ENCODE data around the gene LHCGR.
A peak's percentile ranks its signal among the peaks of the same experiment; 100 is the strongest.

LHCGR gene

DNA sequence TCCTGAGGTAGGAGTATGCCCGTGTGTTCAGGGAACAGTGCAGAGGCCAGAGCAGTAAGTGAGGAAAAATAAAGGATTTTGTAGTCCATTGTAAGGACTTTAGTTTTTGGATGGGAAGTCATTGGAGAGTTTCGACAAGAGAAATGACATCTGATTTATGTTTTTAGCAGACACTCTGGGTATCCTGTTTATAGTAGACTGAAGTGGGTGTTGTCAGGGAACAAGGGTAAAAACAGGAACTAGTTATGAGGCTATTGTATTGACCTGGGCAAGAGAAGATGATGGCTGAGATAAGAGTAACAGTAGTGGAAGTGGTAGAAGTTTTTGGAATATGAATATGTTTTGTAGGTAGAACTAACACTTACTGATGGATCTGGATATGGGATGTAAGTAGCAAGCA, 78.1 kb downstream of the LHCGR start:
- DNase-seq (ENCODE audit: low read depth), result no peak
- TF ChIP-seq, protein P1, sequence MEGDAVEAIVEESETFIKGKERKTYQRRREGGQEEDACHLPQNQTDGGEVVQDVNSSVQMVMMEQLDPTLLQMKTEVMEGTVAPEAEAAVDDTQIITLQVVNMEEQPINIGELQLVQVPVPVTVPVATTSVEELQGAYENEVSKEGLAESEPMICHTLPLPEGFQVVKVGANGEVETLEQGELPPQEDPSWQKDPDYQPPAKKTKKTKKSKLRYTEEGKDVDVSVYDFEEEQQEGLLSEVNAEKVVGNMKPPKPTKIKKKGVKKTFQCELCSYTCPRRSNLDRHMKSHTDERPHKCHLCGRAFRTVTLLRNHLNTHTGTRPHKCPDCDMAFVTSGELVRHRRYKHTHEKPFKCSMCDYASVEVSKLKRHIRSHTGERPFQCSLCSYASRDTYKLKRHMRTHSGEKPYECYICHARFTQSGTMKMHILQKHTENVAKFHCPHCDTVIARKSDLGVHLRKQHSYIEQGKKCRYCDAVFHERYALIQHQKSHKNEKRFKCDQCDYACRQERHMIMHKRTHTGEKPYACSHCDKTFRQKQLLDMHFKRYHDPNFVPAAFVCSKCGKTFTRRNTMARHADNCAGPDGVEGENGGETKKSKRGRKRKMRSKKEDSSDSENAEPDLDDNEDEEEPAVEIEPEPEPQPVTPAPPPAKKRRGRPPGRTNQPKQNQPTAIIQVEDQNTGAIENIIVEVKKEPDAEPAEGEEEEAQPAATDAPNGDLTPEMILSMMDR (IDR thresholded peaks at IDR 0.05; ENCODE audit: low read length, missing control alignments), result no peak
- H3K4me3 ChIP-seq (replicated peaks; ENCODE audit: low read depth, low read length), result no peak overlapping the region

DNA sequence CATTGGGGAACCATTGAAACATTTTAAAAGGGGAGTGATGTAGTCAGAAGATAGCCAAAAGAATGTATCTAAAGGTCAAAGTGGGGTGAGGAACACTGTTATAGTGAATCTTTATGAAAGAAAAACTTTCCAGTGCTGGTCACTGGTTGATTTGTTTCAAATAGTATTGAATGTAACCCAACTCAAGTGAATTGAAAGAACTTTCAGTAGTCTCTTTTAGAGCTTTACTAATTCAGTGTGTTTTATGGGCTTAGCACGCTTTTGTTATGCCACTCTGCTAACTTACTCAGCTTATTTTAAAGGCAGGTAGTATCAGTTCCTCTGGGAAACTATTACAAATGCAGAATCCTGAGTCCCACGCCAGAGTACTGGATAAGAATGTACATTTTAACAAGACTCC, 80.6 kb downstream of the LHCGR start:
- no peak for DNase-seq (ENCODE audit: low read depth)
- TF ChIP-seq, protein P1 (IDR thresholded peaks at IDR 0.05; ENCODE audit: low read length, missing control alignments), result no peak
- no peak overlapping the region for H3K4me3 ChIP-seq (replicated peaks; ENCODE audit: low read depth, low read length)

- TF ChIP-seq, protein P1 (IDR thresholded peaks at IDR 0.05; ENCODE audit: low read length, missing control alignments), result no peak
- no peak overlapping the region for H3K4me3 ChIP-seq (replicated peaks; ENCODE audit: low read depth, low read length)
- no peak for DNase-seq (ENCODE audit: low read depth)
Observed at GRCh38 chr2:48673581-48673980, 81.9 kb downstream of the LHCGR start.

GRCh38 chr2:48668992-48669391, 86.5 kb downstream of the LHCGR start:
- TF ChIP-seq, protein P1 (IDR thresholded peaks at IDR 0.05; ENCODE audit: low read length, missing control alignments), result no peak
- no peak overlapping the region for H3K4me3 ChIP-seq (replicated peaks; ENCODE audit: low read depth, low read length)
- no peak for DNase-seq (ENCODE audit: low read depth)

- peak; percentile 44 for DNase-seq (ENCODE audit: low read depth)
- no peak overlapping the region for H3K4me3 ChIP-seq (replicated peaks; ENCODE audit: low read depth, low read length)
- TF ChIP-seq, protein P1 (IDR thresholded peaks at IDR 0.05; ENCODE audit: low read length, missing control alignments), result no peak
Observed at GRCh38 chr2:48651158-48651790, 104.2 kb downstream of the LHCGR start.

DNA sequence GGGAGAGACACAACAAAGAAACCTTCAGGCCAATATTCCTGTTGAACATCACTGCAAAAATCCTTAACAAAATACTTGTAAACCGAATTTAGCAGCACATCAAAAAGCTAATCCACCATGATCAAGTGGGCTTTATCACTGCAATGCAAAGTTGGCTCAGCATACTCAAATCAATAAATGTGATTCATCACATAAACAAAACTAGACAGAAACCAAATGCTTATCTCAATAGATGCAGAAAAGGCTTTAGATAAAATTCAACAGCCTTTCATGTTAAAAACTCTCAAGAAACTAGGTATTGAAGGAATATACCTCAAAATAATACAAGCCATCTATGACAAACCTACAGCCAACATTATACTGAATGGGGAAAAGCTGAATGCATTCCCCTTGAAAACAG, 117.3 kb downstream of the LHCGR start:
- H3K4me3 ChIP-seq (replicated peaks; ENCODE audit: low read depth, low read length), result no peak overlapping the region
- no peak for DNase-seq (ENCODE audit: low read depth)
- TF ChIP-seq, protein P1 (IDR thresholded peaks at IDR 0.05; ENCODE audit: low read length, missing control alignments), result no peak

All from fibroblast of pulmonary artery (primary cell).